MCF 10A (cell line): ENCODE results near the gene CHN1. TPM values are rescaled to one million over a fixed set of nuclear protein-coding genes. Genes with fewer than 3 reads are reported as not detected.

Experiments used
- BruUV-seq: library from RNA; stranded (reverse); fragments of 400-500 nt; replicated peaks from 2 replicates; lab custom pipeline; 2021; lab: Mats Ljungman, UMichigan
- CTCF ChIA-PET: fragments of 300-600 bp; sonication (Branson Sonifier 250); formaldehyde crosslinking; extraction: SDS; loops from one replicate; lab custom pipeline; 2021; ENCODE audit warnings: antibody characterized with exemption, inconsistent platforms; lab: Yijun Ruan, JAX
- POLR2A ChIA-PET: fragments of 300-600, 350-650 bp; sonication (Branson Sonifier 250); formaldehyde crosslinking; extraction: SDS; loops from one replicate; lab custom pipeline; 2020; ENCODE audit warnings: antibody characterized with exemption, inconsistent platforms; lab: Yijun Ruan, JAX
- DNase-seq: peaks from one replicate; pipeline ENCODE4 v3.0.0-alpha.2; 2018; ENCODE audit not compliant: unreplicated experiment
- H3K27ac Mint-ChIP-seq: one replicate; pipeline ENCODE4 v1.8.0; 2022; ENCODE audit warnings: mild to moderate bottlenecking, low read depth, mixed read lengths; ENCODE audit not compliant: unreplicated experiment
- H3K27me3 Mint-ChIP-seq: one replicate; pipeline ENCODE4 v1.8.0; 2022; ENCODE audit warnings: mixed read lengths; ENCODE audit not compliant: insufficient read depth, unreplicated experiment
- H3K36me3 Mint-ChIP-seq: one replicate; pipeline ENCODE4 v1.8.0; 2022; ENCODE audit warnings: mild to moderate bottlenecking, moderate library complexity, mixed read lengths; ENCODE audit not compliant: insufficient read depth, unreplicated experiment
- H3K4me1 Mint-ChIP-seq: one replicate; pipeline ENCODE4 v1.8.0; 2022; ENCODE audit warnings: mixed read lengths; ENCODE audit not compliant: insufficient read depth, unreplicated experiment
- H3K4me3 Mint-ChIP-seq: one replicate; pipeline ENCODE4 v1.8.0; 2022; ENCODE audit warnings: mild to moderate bottlenecking, moderate library complexity, mixed read lengths; ENCODE audit not compliant: unreplicated experiment
- H3K9me3 Mint-ChIP-seq: one replicate; pipeline ENCODE4 v1.8.0; 2022; ENCODE audit warnings: mixed read lengths; ENCODE audit not compliant: unreplicated experiment
- intact Hi-C: fragments of 100-400 bp; cut with micrococcal nuclease; formaldehyde crosslinking; loops from 2 replicates; pipeline ENCODE4 v1.14.1; 2022
- total RNA-seq: library from RNA; stranded (reverse); gene quantifications from 2 replicates; pipeline ENCODE4 v1.2.3, GENCODE V29; 2022
- TF ChIP-seq, protein P1 (sequence below): fragments of 200-600 bp; IDR thresholded peaks from one replicate; pipeline ENCODE4 v1.8.0; 2022; ENCODE audit warnings: antibody characterized with exemption, mild to moderate bottlenecking; ENCODE audit not compliant: unreplicated experiment

Gene CHN1
- total RNA-seq, 1 experiment from 2014 or later = 6.0 TPM

DNA sequence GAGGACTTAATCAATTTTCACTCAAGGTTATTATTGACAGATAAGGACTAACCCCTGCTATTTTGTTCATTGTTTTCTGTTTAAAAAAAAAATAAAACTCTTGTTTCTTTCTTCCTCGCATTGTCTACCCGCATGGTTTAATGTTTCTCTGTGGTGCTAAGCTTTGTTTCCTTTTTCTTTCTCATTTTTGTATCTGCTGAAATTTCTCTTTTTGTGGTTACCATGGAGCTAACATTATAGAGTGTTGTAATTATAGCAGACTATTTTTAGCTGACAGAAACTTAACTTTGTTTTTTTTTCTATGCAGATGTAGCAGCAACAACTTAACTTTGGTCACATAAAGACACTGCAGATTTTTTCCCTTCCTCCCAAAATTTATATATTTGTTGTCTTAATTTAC is 43.1 kb upstream of the CHN1 start:
- no peaks in the 10 kb centered on the region for H3K27me3 Mint-ChIP-seq
- intact Hi-C loops = no loop called here
- CTCF ChIA-PET = interaction anchor here (1.0 to 1.2 kb wide), 3 partner anchors 10 to 17 kb away, joined by 3 to 8 read pairs (median 5); no protein-coding TSS in a partner anchor

DNA sequence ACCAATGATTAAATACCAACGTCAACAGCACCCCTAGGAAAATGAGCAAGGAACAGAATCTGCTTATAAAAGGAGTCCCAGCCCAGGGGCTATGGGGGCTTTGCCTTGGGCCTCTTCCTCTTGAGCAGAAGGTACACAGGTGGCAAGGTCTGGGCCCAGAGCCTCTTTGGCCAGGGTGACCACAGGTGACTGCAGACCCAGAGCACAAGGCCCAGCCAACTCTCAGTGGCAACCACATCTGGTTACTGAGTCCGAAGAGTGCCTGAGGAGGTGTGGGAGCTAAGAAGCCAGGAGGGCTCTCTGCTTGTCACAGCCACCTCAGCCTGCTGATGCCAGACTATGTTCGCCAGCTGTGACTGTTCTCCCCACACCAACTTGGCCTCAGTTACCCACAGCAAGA is 34.3 kb upstream of the CHN1 start:
- no peak for DNase-seq
- Mint-ChIP-seq H3K9me3 (no peaks in the 10 kb centered on the region), H3K27me3 (no peaks in the 10 kb centered on the region), H3K4me1 (no peaks in the 10 kb centered on the region), H3K4me3 (no peak overlapping the region), H3K27ac (no peak overlapping the region), H3K36me3 (no peaks in the 10 kb centered on the region)
- POLR2A ChIA-PET = no interaction called here
- CTCF ChIA-PET = no interaction called here
- no TSS peak for BruUV-seq
- intact Hi-C loops = loop anchor here (5.0 kb wide), 1 partner anchor 143 kb away; the partner anchor contains the start of gene ATP5MC3
- TF ChIP-seq, protein P1, sequence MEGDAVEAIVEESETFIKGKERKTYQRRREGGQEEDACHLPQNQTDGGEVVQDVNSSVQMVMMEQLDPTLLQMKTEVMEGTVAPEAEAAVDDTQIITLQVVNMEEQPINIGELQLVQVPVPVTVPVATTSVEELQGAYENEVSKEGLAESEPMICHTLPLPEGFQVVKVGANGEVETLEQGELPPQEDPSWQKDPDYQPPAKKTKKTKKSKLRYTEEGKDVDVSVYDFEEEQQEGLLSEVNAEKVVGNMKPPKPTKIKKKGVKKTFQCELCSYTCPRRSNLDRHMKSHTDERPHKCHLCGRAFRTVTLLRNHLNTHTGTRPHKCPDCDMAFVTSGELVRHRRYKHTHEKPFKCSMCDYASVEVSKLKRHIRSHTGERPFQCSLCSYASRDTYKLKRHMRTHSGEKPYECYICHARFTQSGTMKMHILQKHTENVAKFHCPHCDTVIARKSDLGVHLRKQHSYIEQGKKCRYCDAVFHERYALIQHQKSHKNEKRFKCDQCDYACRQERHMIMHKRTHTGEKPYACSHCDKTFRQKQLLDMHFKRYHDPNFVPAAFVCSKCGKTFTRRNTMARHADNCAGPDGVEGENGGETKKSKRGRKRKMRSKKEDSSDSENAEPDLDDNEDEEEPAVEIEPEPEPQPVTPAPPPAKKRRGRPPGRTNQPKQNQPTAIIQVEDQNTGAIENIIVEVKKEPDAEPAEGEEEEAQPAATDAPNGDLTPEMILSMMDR = no peak

More for the DNA sequence above, 43.1 kb upstream of the CHN1 start:
- no peak for DNase-seq
- Mint-ChIP-seq H3K4me3 (no peak overlapping the region), H3K27ac (no peak overlapping the region), H3K9me3 (peaks cover 7% of the 10 kb centered on the region), H3K4me1 (no peaks in the 10 kb centered on the region), H3K36me3 (no peaks in the 10 kb centered on the region)
- no TSS peak for BruUV-seq
- POLR2A ChIA-PET = no interaction called here
- TF ChIP-seq, protein P1 = no peak

GRCh38 chr2:175039031-175039430 is 33.9 kb upstream of the CHN1 start:
- intact Hi-C loops = loop anchor here (5.0 kb wide), 1 partner anchor 143 kb away; the partner anchor contains the start of gene ATP5MC3
- no peak overlapping the region for H3K27ac Mint-ChIP-seq
- no peaks in the 10 kb centered on the region for H3K9me3 Mint-ChIP-seq
- H3K36me3 Mint-ChIP-seq = no peaks in the 10 kb centered on the region
- ChIA-PET POLR2A (interaction anchor here (0.6 kb wide), 1 partner anchor 132 kb away, joined by 3 read pairs; no protein-coding TSS in a partner anchor), CTCF (interaction anchor here (1.6 to 1.9 kb wide), 2 partner anchors 19 to 148 kb away, joined by 4 to 5 read pairs; no protein-coding TSS in a partner anchor)
- H3K4me1 Mint-ChIP-seq = no peaks in the 10 kb centered on the region
- TF ChIP-seq, protein P1 = no peak
- DNase-seq = no peak
- no peak overlapping the region for H3K4me3 Mint-ChIP-seq
- no peaks in the 10 kb centered on the region for H3K27me3 Mint-ChIP-seq
- BruUV-seq = no TSS peak

GRCh38 chr2:175037941-175038340 is 32.8 kb upstream of the CHN1 start:
- no peaks in the 10 kb centered on the region for H3K4me1 Mint-ChIP-seq
- TF ChIP-seq, protein P1 = no peak
- H3K4me3 Mint-ChIP-seq = no peak overlapping the region
- H3K27me3 Mint-ChIP-seq = no peaks in the 10 kb centered on the region
- no peak overlapping the region for H3K27ac Mint-ChIP-seq
- ChIA-PET POLR2A (interaction anchor here (0.6 kb wide), 1 partner anchor 31 kb away, joined by 4 read pairs; no protein-coding TSS in a partner anchor), CTCF (interaction anchor here (0.6 to 1.9 kb wide), 7 partner anchors 10 to 592 kb away, joined by 3 to 8 read pairs (median 4); no protein-coding TSS in a partner anchor)
- intact Hi-C loops = loop anchor here (5.0 kb wide), 1 partner anchor 144 kb away; the partner anchor contains the start of gene ATP5MC3
- BruUV-seq = no TSS peak
- no peak for DNase-seq
- no peaks in the 10 kb centered on the region for H3K36me3 Mint-ChIP-seq
- H3K9me3 Mint-ChIP-seq = no peaks in the 10 kb centered on the region
